ENCODE data around the gene RBPJ. TPM values are rescaled to one million over a fixed set of nuclear protein-coding genes. Genes with fewer than 3 reads are reported as not detected.

Gene RBPJ
- total and polyA plus RNA-seq, 2 experiments from 2014 or later = 73.7 to 74.5 TPM

- peaks cover 19% of the 10 kb centered on the region for H3K4me1 ChIP-seq (ENCODE audit: insufficient read depth)
- no peak overlapping the region for H3K27ac ChIP-seq
- 85% methylated on average over 4 of the region's 4 CpGs for WGBS (ENCODE audit: low lambda C conversion rate, missing lambda C conversion rate)
- H3K9me3 ChIP-seq (ENCODE audit: low read depth) = no peaks in the 10 kb centered on the region
- TF ChIP-seq, protein P1, sequence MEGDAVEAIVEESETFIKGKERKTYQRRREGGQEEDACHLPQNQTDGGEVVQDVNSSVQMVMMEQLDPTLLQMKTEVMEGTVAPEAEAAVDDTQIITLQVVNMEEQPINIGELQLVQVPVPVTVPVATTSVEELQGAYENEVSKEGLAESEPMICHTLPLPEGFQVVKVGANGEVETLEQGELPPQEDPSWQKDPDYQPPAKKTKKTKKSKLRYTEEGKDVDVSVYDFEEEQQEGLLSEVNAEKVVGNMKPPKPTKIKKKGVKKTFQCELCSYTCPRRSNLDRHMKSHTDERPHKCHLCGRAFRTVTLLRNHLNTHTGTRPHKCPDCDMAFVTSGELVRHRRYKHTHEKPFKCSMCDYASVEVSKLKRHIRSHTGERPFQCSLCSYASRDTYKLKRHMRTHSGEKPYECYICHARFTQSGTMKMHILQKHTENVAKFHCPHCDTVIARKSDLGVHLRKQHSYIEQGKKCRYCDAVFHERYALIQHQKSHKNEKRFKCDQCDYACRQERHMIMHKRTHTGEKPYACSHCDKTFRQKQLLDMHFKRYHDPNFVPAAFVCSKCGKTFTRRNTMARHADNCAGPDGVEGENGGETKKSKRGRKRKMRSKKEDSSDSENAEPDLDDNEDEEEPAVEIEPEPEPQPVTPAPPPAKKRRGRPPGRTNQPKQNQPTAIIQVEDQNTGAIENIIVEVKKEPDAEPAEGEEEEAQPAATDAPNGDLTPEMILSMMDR (IDR thresholded peaks at IDR 0.05; ENCODE audit: poor library complexity) = no peak
- TF ChIP-seq EZH2phosphoT487 (IDR thresholded peaks at IDR 0.05; ENCODE audit: low read depth, severe bottlenecking, unreplicated experiment) (no peak), EZH2 (IDR thresholded peaks at IDR 0.05; ENCODE audit: borderline replicate concordance) (no peak)
- DNase-seq (ENCODE audit: low spot score) = no peak
- H3K4me2 ChIP-seq = no peak overlapping the region
- H3K36me3 ChIP-seq (replicated peaks; ENCODE audit: insufficient read depth, low read depth) = no peaks in the 10 kb centered on the region
- peaks cover 94% of the 10 kb centered on the region for H4K20me1 ChIP-seq (ENCODE audit: insufficient read depth, poor library complexity, severe bottlenecking)
- no peak overlapping the region for H2AFZ ChIP-seq
- H3K4me3 ChIP-seq = no peak overlapping the region
- H3K27me3 ChIP-seq = no peaks in the 10 kb centered on the region
- H3K9me2 ChIP-seq (replicated peaks; ENCODE audit: insufficient read depth) = no peaks in the 10 kb centered on the region
- peaks cover 98% of the 10 kb centered on the region for H3K79me2 ChIP-seq
Observed at GRCh38 chr4:26344901-26345564, 24.2 kb downstream of the RBPJ start.

DNA sequence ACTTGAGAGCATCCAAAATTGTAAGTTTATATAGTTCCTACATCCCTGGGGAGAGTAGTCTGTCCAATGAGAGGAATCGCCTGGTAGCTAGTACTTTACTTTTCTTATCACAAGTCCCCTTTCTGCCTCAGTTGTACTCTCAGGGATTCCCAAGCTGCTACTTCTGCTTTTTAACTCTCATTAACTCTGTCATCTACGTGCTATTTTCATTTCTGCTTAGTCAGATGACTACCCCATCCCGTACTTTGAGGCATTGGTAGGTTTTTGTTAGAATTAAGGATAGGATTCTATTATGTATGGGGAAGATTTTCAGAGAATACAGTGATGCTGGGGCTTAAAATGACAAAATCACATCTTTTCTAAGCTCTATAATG is 24.7 kb downstream of the RBPJ start:
- WGBS (ENCODE audit: low lambda C conversion rate, missing lambda C conversion rate) = 95% methylated on average over 3 of the region's 3 CpGs
- H3K4me2 ChIP-seq = no peak overlapping the region
- DNase-seq (ENCODE audit: low spot score) = no peak
- peaks cover 19% of the 10 kb centered on the region for H3K4me1 ChIP-seq (ENCODE audit: insufficient read depth)
- H3K79me2 ChIP-seq = peaks cover 98% of the 10 kb centered on the region
- H3K9me3 ChIP-seq (ENCODE audit: low read depth) = no peaks in the 10 kb centered on the region
- H3K27me3 ChIP-seq = no peaks in the 10 kb centered on the region
- H3K36me3 ChIP-seq (replicated peaks; ENCODE audit: insufficient read depth, low read depth) = no peaks in the 10 kb centered on the region
- H3K9me2 ChIP-seq (replicated peaks; ENCODE audit: insufficient read depth) = no peaks in the 10 kb centered on the region
- H3K27ac ChIP-seq = no peak overlapping the region
- peaks cover 92% of the 10 kb centered on the region for H4K20me1 ChIP-seq (ENCODE audit: insufficient read depth, poor library complexity, severe bottlenecking)
- no peak overlapping the region for H2AFZ ChIP-seq
- no peak overlapping the region for H3K4me3 ChIP-seq
- TF ChIP-seq, protein P1 (IDR thresholded peaks at IDR 0.05; ENCODE audit: poor library complexity) = no peak
- TF ChIP-seq EZH2 (IDR thresholded peaks at IDR 0.05; ENCODE audit: borderline replicate concordance) (no peak), EZH2phosphoT487 (IDR thresholded peaks at IDR 0.05; ENCODE audit: low read depth, severe bottlenecking, unreplicated experiment) (no peak)

GRCh38 chr4:26346203-26346620 is 25.4 kb downstream of the RBPJ start:
- Histone ChIP-seq H3K9me2 (replicated peaks; ENCODE audit: insufficient read depth) (no peaks in the 10 kb centered on the region), H3K79me2 (peaks cover 98% of the 10 kb centered on the region), H3K9me3 (ENCODE audit: low read depth) (no peaks in the 10 kb centered on the region), H4K20me1 (ENCODE audit: insufficient read depth, poor library complexity, severe bottlenecking) (peaks cover 92% of the 10 kb centered on the region), H3K4me3 (no peak overlapping the region), H2AFZ (no peak overlapping the region), H3K4me1 (ENCODE audit: insufficient read depth) (peaks cover 19% of the 10 kb centered on the region), H3K36me3 (replicated peaks; ENCODE audit: insufficient read depth, low read depth) (no peaks in the 10 kb centered on the region), H3K27me3 (no peaks in the 10 kb centered on the region), H3K4me2 (no peak overlapping the region), H3K27ac (no peak overlapping the region)
- TF ChIP-seq, protein P1 (IDR thresholded peaks at IDR 0.05; ENCODE audit: poor library complexity) = no peak
- TF ChIP-seq EZH2phosphoT487 (IDR thresholded peaks at IDR 0.05; ENCODE audit: low read depth, severe bottlenecking, unreplicated experiment) = no peak
- TF ChIP-seq EZH2 (IDR thresholded peaks at IDR 0.05; ENCODE audit: borderline replicate concordance) = no peak
- WGBS (ENCODE audit: low lambda C conversion rate, missing lambda C conversion rate) = 66% methylated on average over 6 of the region's 6 CpGs
- DNase-seq (ENCODE audit: low spot score) = no peak
